ENCODE results near the gene KRTAP10-5. TPM values are rescaled to one million over a fixed set of nuclear protein-coding genes. Genes with fewer than 3 reads are reported as not detected.
A peak's percentile ranks its signal among the peaks of the same experiment; 100 is the strongest.

KRTAP10-5 gene
- total RNA-seq, 6 experiments from 2014 or later, result not detected

GRCh38 chr21:44614961-44615391 lies 34.6 kb upstream of the KRTAP10-5 start:
- Histone ChIP-seq H3K36me3 (no peaks in the 10 kb centered on the region), H3K27me3 (no peaks in the 10 kb centered on the region), H3K4me3 (no peak overlapping the region), H3K4me1 (no peaks in the 10 kb centered on the region), H3K9me3 (no peaks in the 10 kb centered on the region), H3K27ac (no peak overlapping the region)
- WGBS (ENCODE audit: insufficient coverage, low coverage, low lambda C conversion rate, missing lambda C conversion rate), result 60% methylated on average over 2 of the region's 28 CpGs
- intact Hi-C loops (cut with DNase I), result no loop called here
- ATAC-seq (no peak), DNase-seq (no peak)
- TF ChIP-seq CTCF (IDR thresholded peaks at IDR 0.05), result no peak
- no peak for TF ChIP-seq POLR2A (IDR thresholded peaks at IDR 0.05)

GRCh38 chr21:44614161-44614631 lies 33.8 kb upstream of the KRTAP10-5 start:
- TF ChIP-seq CTCF (IDR thresholded peaks at IDR 0.05), result no peak
- no peak for TF ChIP-seq POLR2A (IDR thresholded peaks at IDR 0.05)

GRCh38 chr21:44613386-44614155 lies 33.2 kb upstream of the KRTAP10-5 start:
- Histone ChIP-seq H3K36me3 (no peaks in the 10 kb centered on the region), H3K4me3 (no peak overlapping the region), H3K27me3 (no peaks in the 10 kb centered on the region), H3K27ac (no peak overlapping the region), H3K9me3 (no peaks in the 10 kb centered on the region), H3K4me1 (no peaks in the 10 kb centered on the region)
- intact Hi-C loops (cut with DNase I), result no loop called here
- ATAC-seq (peak in 1 of 4 donors; percentile 24), DNase-seq (peak in 1 of 3 donors; percentile 49)
- WGBS (ENCODE audit: insufficient coverage, low coverage, low lambda C conversion rate, missing lambda C conversion rate), result 78% methylated on average over 8 of the region's 26 CpGs
- TF ChIP-seq POLR2A (IDR thresholded peaks at IDR 0.05) (no peak), CTCF (IDR thresholded peaks at IDR 0.05) (no peak)

More at GRCh38 chr21:44614161-44614631, 33.8 kb upstream of the KRTAP10-5 start:
- DNase-seq (no peak), ATAC-seq (no peak)
- intact Hi-C loops (cut with DNase I), result no loop called here
- no peaks in the 10 kb centered on the region for H3K36me3 ChIP-seq
- H3K4me1 ChIP-seq, result no peaks in the 10 kb centered on the region
- H3K27ac ChIP-seq, result no peak overlapping the region
- no peaks in the 10 kb centered on the region for H3K27me3 ChIP-seq
- WGBS (ENCODE audit: insufficient coverage, low coverage, low lambda C conversion rate, missing lambda C conversion rate), result no CpG with 5 or more reads among the region's 20 CpGs
- H3K4me3 ChIP-seq, result no peak overlapping the region
- H3K9me3 ChIP-seq, result no peaks in the 10 kb centered on the region

GRCh38 chr21:44612669-44613229 lies 32.3 kb upstream of the KRTAP10-5 start:
- Histone ChIP-seq H3K4me1 (no peaks in the 10 kb centered on the region), H3K36me3 (no peaks in the 10 kb centered on the region), H3K9me3 (no peaks in the 10 kb centered on the region), H3K27me3 (no peaks in the 10 kb centered on the region), H3K4me3 (no peak overlapping the region), H3K27ac (no peak overlapping the region)
- no peak for TF ChIP-seq CTCF (IDR thresholded peaks at IDR 0.05)
- no peak for TF ChIP-seq POLR2A (IDR thresholded peaks at IDR 0.05)
- 81% methylated on average over 10 of the region's 13 CpGs for WGBS (ENCODE audit: insufficient coverage, low coverage, low lambda C conversion rate, missing lambda C conversion rate)
- DNase-seq (no peak), ATAC-seq (no peak)
- intact Hi-C loops (cut with DNase I), result no loop called here

Data from right lobe of liver (tissue), 6 donors.